Endothelial cell (in vitro differentiated cells): ENCODE data around the gene APOOL. TPM values are rescaled to one million over a fixed set of nuclear protein-coding genes. Genes with fewer than 3 reads are reported as not detected.

ENCODE experiments used
- DNase-seq: peaks from one replicate; pipeline ENCODE4 v3.0.0; 2021; ENCODE audit warnings: low spot score
- H3K27ac Mint-ChIP-seq: one replicate; pipeline ENCODE4 v1.8.0; 2021; ENCODE audit warnings: mixed read lengths, inconsistent platforms; ENCODE audit not compliant: unreplicated experiment
- H3K27me3 Mint-ChIP-seq: one replicate; pipeline ENCODE4 v1.8.0; 2021; ENCODE audit warnings: mild to moderate bottlenecking, moderate library complexity, mixed read lengths, inconsistent platforms; ENCODE audit not compliant: unreplicated experiment
- H3K36me3 Mint-ChIP-seq: one replicate; pipeline ENCODE4 v1.8.0; 2021; ENCODE audit warnings: mild to moderate bottlenecking, low read depth, mixed read lengths, inconsistent platforms; ENCODE audit not compliant: unreplicated experiment
- H3K4me1 Mint-ChIP-seq: one replicate; pipeline ENCODE4 v1.8.0; 2021; ENCODE audit warnings: mild to moderate bottlenecking, mixed read lengths, inconsistent platforms; ENCODE audit not compliant: unreplicated experiment
- H3K4me3 Mint-ChIP-seq: one replicate; pipeline ENCODE4 v1.8.0; 2021; ENCODE audit warnings: mild to moderate bottlenecking, mixed read lengths, inconsistent platforms; ENCODE audit not compliant: unreplicated experiment
- H3K9me3 Mint-ChIP-seq: one replicate; pipeline ENCODE4 v1.8.0; 2021; ENCODE audit warnings: mixed read lengths, inconsistent platforms; ENCODE audit not compliant: unreplicated experiment
- total RNA-seq: library from RNA; stranded (reverse); fragmentation: NEBNext Ultra II Directional; extraction: Animal tissue kit (Norgen Biotek cat#: 25700); gene quantifications from one replicate; pipeline ENCODE4 v1.2.1, GENCODE V29; 2021; ENCODE audit not compliant: unreplicated experiment
- TF ChIP-seq, protein P1 (sequence below): fragments of 200-600 bp; sonication (generic); IDR thresholded peaks from one replicate; pipeline ENCODE4 v1.5.0; 2021; ENCODE audit warnings: antibody characterized with exemption; ENCODE audit not compliant: unreplicated experiment

The APOOL gene
- total RNA-seq, 1 donor from 2014 or later: 15.4 TPM

DNA sequence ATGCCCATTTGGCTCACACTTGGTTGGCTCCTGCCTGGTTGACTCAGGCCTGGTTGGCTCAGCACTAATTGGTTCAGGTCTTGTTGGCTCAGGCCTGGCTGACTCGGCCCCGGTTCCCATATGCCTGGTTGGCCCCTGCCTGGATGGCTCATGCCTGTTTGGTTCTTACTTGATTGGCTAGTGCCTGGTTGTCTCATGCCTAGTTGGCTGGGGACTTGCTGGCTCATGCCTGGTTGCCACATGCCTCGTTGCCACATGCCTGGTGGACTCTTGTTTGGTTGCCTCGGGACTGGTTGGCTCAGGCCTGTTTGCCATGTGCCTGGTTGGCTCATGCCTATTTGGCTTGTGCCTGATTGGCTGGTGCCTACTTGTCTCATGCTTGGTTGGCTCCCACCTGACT lies 103.7 kb downstream of the APOOL start:
- TF ChIP-seq, protein P1, sequence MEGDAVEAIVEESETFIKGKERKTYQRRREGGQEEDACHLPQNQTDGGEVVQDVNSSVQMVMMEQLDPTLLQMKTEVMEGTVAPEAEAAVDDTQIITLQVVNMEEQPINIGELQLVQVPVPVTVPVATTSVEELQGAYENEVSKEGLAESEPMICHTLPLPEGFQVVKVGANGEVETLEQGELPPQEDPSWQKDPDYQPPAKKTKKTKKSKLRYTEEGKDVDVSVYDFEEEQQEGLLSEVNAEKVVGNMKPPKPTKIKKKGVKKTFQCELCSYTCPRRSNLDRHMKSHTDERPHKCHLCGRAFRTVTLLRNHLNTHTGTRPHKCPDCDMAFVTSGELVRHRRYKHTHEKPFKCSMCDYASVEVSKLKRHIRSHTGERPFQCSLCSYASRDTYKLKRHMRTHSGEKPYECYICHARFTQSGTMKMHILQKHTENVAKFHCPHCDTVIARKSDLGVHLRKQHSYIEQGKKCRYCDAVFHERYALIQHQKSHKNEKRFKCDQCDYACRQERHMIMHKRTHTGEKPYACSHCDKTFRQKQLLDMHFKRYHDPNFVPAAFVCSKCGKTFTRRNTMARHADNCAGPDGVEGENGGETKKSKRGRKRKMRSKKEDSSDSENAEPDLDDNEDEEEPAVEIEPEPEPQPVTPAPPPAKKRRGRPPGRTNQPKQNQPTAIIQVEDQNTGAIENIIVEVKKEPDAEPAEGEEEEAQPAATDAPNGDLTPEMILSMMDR: no peak
- H3K27ac Mint-ChIP-seq: no peak overlapping the region
- peaks cover 2% of the 10 kb centered on the region for H3K27me3 Mint-ChIP-seq
- H3K36me3 Mint-ChIP-seq: no peaks in the 10 kb centered on the region
- DNase-seq: no peak
- H3K4me1 Mint-ChIP-seq: no peaks in the 10 kb centered on the region
- H3K4me3 Mint-ChIP-seq: no peak overlapping the region
- H3K9me3 Mint-ChIP-seq: no peaks in the 10 kb centered on the region

DNA sequence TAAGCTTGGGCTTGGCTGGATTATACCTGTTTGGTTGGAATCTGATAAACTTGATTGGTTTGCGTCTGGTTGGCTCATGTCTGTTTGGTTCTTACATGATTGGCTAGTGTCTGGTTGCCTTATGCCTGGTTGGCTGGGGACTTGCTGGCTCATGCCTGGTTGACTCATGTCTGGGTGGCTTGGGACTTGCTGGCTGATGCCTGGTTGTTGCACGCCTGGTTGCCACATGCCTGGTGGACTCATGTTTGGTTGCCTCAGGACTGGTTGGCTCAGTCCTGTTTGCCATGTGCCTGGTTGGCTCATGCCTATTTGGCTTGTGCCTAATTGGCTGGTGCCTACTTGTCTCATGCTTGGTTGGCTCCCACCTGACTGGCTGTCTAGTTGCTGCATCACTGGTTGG lies 104.5 kb downstream of the APOOL start:
- H3K9me3 Mint-ChIP-seq: no peaks in the 10 kb centered on the region
- H3K36me3 Mint-ChIP-seq: no peaks in the 10 kb centered on the region
- no peak for DNase-seq
- H3K4me1 Mint-ChIP-seq: no peaks in the 10 kb centered on the region
- TF ChIP-seq, protein P1: no peak
- no peak overlapping the region for H3K27ac Mint-ChIP-seq
- H3K27me3 Mint-ChIP-seq: peaks cover 2% of the 10 kb centered on the region
- H3K4me3 Mint-ChIP-seq: no peak overlapping the region

DNA sequence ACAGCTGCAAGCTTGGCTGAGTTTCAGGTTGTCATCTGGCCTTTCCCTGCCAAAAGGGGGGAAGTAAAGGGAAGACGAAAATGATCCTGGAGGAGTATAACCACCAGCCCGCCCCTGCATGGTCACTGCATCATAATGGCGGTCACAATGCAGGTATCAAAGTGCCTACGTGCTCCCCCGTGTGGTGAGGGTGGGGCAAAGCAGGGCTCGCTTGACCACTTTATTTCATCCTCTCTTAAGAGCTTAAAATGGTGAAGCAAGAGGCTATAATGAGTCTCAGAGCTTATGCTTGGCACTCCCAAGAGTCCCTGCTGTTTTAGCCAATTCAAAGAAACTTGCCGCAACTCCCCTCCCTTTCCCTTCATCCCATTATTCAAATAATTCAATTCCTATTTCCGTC lies 105.6 kb downstream of the APOOL start:
- Mint-ChIP-seq H3K27me3 (peaks cover 2% of the 10 kb centered on the region), H3K4me1 (no peaks in the 10 kb centered on the region), H3K4me3 (no peak overlapping the region), H3K9me3 (no peaks in the 10 kb centered on the region), H3K36me3 (no peaks in the 10 kb centered on the region), H3K27ac (no peak overlapping the region)
- peak; percentile 20 for DNase-seq
- TF ChIP-seq, protein P1: no peak

DNA sequence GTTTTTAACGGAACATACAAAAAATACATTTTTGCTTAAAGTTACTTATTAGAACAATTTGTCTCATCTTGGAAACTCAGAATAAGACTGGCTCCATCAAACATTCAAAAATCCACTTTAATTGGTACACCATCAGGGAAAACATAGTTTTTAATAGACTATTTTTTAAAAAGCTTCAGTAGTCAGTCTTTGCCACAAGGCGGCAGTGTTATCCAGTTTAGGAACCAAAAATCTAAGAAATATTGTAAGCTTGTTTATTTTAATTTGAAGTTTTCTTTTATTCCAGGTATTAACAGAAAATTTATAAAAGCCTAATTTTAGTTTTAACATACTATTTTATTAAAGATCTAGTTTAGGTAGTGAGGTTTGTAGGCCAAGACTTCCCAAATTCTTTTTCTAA lies 107.7 kb downstream of the APOOL start:
- no peaks in the 10 kb centered on the region for H3K9me3 Mint-ChIP-seq
- no peak for DNase-seq
- TF ChIP-seq, protein P1: peak; percentile 64
- H3K27ac Mint-ChIP-seq: no peak overlapping the region
- H3K36me3 Mint-ChIP-seq: no peaks in the 10 kb centered on the region
- no peak overlapping the region for H3K4me3 Mint-ChIP-seq
- H3K27me3 Mint-ChIP-seq: peaks cover 2% of the 10 kb centered on the region
- no peaks in the 10 kb centered on the region for H3K4me1 Mint-ChIP-seq

DNA sequence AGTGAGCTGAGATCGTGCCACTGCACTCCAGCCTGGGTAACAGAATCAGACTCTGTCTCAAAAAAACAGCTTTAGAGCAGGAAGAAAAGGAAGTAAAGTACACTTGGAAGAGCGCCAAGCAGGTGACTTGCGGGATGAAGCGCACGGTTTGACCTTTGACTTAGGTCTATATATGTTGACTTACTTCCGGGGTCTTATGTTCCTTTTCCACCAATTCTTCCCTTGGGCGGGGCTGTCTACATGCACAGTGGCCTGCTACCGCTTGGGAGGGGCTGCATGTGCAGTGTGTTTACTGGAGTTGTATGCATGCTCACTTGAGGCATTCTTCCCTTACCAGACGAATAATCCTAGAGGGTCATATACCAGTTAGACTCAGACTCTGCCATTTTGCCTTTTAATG lies 108.6 kb downstream of the APOOL start:
- no peak overlapping the region for H3K27ac Mint-ChIP-seq
- H3K4me3 Mint-ChIP-seq: no peak overlapping the region
- H3K4me1 Mint-ChIP-seq: no peaks in the 10 kb centered on the region
- H3K9me3 Mint-ChIP-seq: no peaks in the 10 kb centered on the region
- no peaks in the 10 kb centered on the region for H3K36me3 Mint-ChIP-seq
- peaks cover 2% of the 10 kb centered on the region for H3K27me3 Mint-ChIP-seq
- TF ChIP-seq, protein P1: no peak
- DNase-seq: no peak
